GM18951 (cell line): ENCODE results near the gene COG5.
"Not testable (repeated sequence)": the region's sequence is repeated elsewhere in the genome, so short reads cannot be mapped to it uniquely, and the experiment has no call there.

Experiments
- POLR2A ChIP-seq: IDR thresholded peaks from 4 replicates; pipeline ENCODE4 v1.6.1; 2011; ENCODE audit warnings: mild to moderate bottlenecking; ENCODE audit not compliant: insufficient read length, insufficient read depth; ENCODE audit errors: extremely low read depth
- in situ Hi-C: fragments of 300-500 bp; cut with MboI; formaldehyde crosslinking; loops from one replicate; pipeline ENCODE4 v1.12.0; 2022; ENCODE audit warnings: low sequenced_read_pairs, mixed read lengths, inconsistent platforms; ENCODE audit not compliant: unreplicated experiment

COG5 gene

GRCh38 chr7:107157091-107157490 lies 406.6 kb downstream of the COG5 start:
- in situ Hi-C loops, result no loop called here

DNA sequence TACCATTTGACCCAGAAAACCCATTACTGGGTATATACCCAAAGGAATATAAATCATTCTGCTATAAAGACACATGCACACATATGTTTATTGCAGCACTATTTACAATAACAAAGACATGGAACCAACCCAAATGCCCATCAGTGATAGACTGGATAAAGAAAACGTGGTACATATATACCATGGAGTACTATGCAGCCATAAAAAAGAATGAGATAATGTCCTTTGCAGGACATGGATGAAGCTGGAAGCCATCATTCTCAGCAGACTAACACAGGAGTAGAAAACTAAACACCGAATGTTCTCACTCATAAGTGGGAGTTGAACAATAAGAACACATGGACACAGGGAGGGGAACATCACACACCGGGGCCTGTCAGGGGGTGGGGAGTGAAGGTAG lies 408.0 kb downstream of the COG5 start:
- in situ Hi-C loops, result not testable (repeated sequence)

More at GRCh38 chr7:107157091-107157490, 406.6 kb downstream of the COG5 start:
- TF ChIP-seq POLR2A, result no peak

DNA sequence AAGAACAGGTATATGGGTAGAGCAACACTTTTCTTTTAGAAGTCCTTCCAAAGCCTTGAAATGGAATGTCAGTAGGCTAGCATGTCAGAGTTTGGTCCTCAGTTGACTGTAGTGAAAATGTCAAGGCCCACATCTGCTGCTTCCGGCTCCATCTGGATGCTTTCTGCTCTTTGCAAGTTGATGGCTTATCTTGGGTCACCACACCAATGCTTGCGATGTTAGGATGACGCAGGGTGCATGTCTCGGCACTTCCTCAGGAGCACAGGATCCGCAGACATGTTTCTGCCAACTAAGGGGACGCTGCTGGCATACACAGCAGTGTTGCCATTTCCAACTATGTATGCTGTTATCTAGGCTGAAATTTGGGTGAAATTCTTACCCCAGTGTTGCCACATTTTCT lies 408.9 kb downstream of the COG5 start:
- no peak for TF ChIP-seq POLR2A
- in situ Hi-C loops, result no loop called here

- in situ Hi-C loops, result no loop called here
- TF ChIP-seq POLR2A, result no peak
Measured at GRCh38 chr7:107152011-107152410, 411.7 kb downstream of the COG5 start.
